ENCODE results near the gene TRMT2A. TPM values are rescaled to one million over a fixed set of nuclear protein-coding genes. Genes with fewer than 3 reads are reported as not detected.

TRMT2A gene
- total RNA-seq, 2 donors from 2014 or later = 76.8 to 98.6 TPM

- H3K27ac ChIP-seq = no peak overlapping the region
- intact Hi-C loops (cut with DNase I) = no loop called here
- no peaks in the 10 kb centered on the region for H3K27me3 ChIP-seq
- WGBS, 2 donors = 93 to 95% methylated on average over 6 of the region's 6 CpGs
- ATAC-seq (no peak), DNase-seq (no peak)
- no peak overlapping the region for H3K4me3 ChIP-seq
- no peaks in the 10 kb centered on the region for H3K9me3 ChIP-seq
- no peaks in the 10 kb centered on the region for H3K4me1 ChIP-seq
- peaks cover 0 to 33% of the 10 kb centered on the region in 2 donors for H3K36me3 ChIP-seq (replicated peaks in 1 of 2; ENCODE audit: insufficient read depth in 1 of 2, low read depth in 2 of 2)
- TF ChIP-seq POLR2A (IDR thresholded peaks at IDR 0.05) (no peak), CTCF (IDR thresholded peaks at IDR 0.05) (no peak)
Measured at GRCh38 chr22:20099099-20099711, 17.8 kb downstream of the TRMT2A start.

GRCh38 chr22:20096574-20097420 is 20.2 kb downstream of the TRMT2A start:
- Histone ChIP-seq H3K4me3 (no peak overlapping the region), H3K36me3 (replicated peaks in 1 of 2; ENCODE audit: insufficient read depth in 1 of 2, low read depth in 2 of 2) (peaks cover 0 to 47% of the 10 kb centered on the region in 2 donors), H3K27ac (no peak overlapping the region), H3K4me1 (no peaks in the 10 kb centered on the region), H3K27me3 (no peaks in the 10 kb centered on the region), H3K9me3 (no peaks in the 10 kb centered on the region)
- DNase-seq (no peak), ATAC-seq (no peak)
- intact Hi-C loops (cut with DNase I) = no loop called here
- TF ChIP-seq POLR2A (IDR thresholded peaks at IDR 0.05) (no peak), CTCF (IDR thresholded peaks at IDR 0.05) (no peak)
- 96 to 100% methylated on average over 2 of the region's 2 CpGs for WGBS, 2 donors

- no peaks in the 10 kb centered on the region for H3K27me3 ChIP-seq
- H3K9me3 ChIP-seq = no peaks in the 10 kb centered on the region
- ATAC-seq = no peak
- no peak for DNase-seq
- no peaks in the 10 kb centered on the region for H3K4me1 ChIP-seq
- peaks cover 0 to 58% of the 10 kb centered on the region in 2 donors for H3K36me3 ChIP-seq (replicated peaks in 1 of 2; ENCODE audit: insufficient read depth in 1 of 2, low read depth in 2 of 2)
- TF ChIP-seq POLR2A (IDR thresholded peaks at IDR 0.05) (no peak), CTCF (IDR thresholded peaks at IDR 0.05) (no peak)
- intact Hi-C loops (cut with DNase I) = no loop called here
- H3K4me3 ChIP-seq = no peak overlapping the region
- H3K27ac ChIP-seq = no peak overlapping the region
- WGBS, 2 donors = 95 to 98% methylated on average over 4 of the region's 4 CpGs
Measured at GRCh38 chr22:20095521-20095920, 21.5 kb downstream of the TRMT2A start.

GRCh38 chr22:20094197-20094807 is 22.7 kb downstream of the TRMT2A start:
- no peaks in the 10 kb centered on the region for H3K9me3 ChIP-seq
- no peak for ATAC-seq
- intact Hi-C loops (cut with DNase I) = no loop called here
- H3K4me3 ChIP-seq = no peak overlapping the region
- no peak for TF ChIP-seq CTCF (IDR thresholded peaks at IDR 0.05)
- no peak for TF ChIP-seq POLR2A (IDR thresholded peaks at IDR 0.05)
- no peaks in the 10 kb centered on the region for H3K4me1 ChIP-seq
- H3K27ac ChIP-seq = no peak overlapping the region
- WGBS, 2 donors = 93 to 96% methylated on average over 14 to 15 of the region's 15 CpGs
- no peaks in the 10 kb centered on the region for H3K27me3 ChIP-seq
- peaks cover 0 to 65% of the 10 kb centered on the region in 2 donors for H3K36me3 ChIP-seq (replicated peaks in 1 of 2; ENCODE audit: insufficient read depth in 1 of 2, low read depth in 2 of 2)
- no peak for DNase-seq

All from body of pancreas (tissue), 4 donors.